WERI-Rb-1 (cell line): ENCODE measurements around the gene HEG1.

Experiments
- DNase-seq: peaks from one replicate; pipeline ENCODE4 v3.0.0-alpha.2; 2020
- H3K27ac ChIP-seq: fragments of 250-450 bp; sonication (Bioruptor Pico); 2 replicates; pipeline ENCODE4 v1.5.1; 2020; ENCODE audit warnings: mild to moderate bottlenecking, moderate library complexity
- H3K27me3 ChIP-seq: fragments of 250-450 bp; sonication (Bioruptor Pico); 2 replicates; pipeline ENCODE4 v1.5.1; 2021; ENCODE audit warnings: mild to moderate bottlenecking, low read depth, moderate library complexity; ENCODE audit not compliant: insufficient read depth, severe bottlenecking
- H3K36me3 ChIP-seq: fragments of 250-450 bp; sonication (Bioruptor Pico); 2 replicates; pipeline ENCODE4 v1.5.1; 2020; ENCODE audit warnings: mild to moderate bottlenecking, moderate library complexity
- H3K4me3 ChIP-seq: 2 replicates; pipeline ENCODE4 v1.5.1; 2011; ENCODE audit warnings: low read depth, mild to moderate bottlenecking, control low read depth, low read length
- H3K9me3 ChIP-seq: fragments of 250-450 bp; sonication (Bioruptor Pico); 2 replicates; pipeline ENCODE4 v1.5.1; 2021; ENCODE audit warnings: mild to moderate bottlenecking, moderate library complexity; ENCODE audit not compliant: severe bottlenecking
- CTCF ChIP-seq: IDR thresholded peaks from 2 replicates; pipeline ENCODE4 v1.5.1; 2011; ENCODE audit warnings: low read depth, mild to moderate bottlenecking, control low read depth, inconsistent platforms, low read length

The HEG1 gene

GRCh38 chr3:124997303-124998246 is 58.2 kb downstream of the HEG1 start:
- no peak for DNase-seq
- Histone ChIP-seq H3K4me3 (no peak overlapping the region), H3K27me3 (no peaks in the 10 kb centered on the region), H3K9me3 (no peaks in the 10 kb centered on the region), H3K27ac (peak overlapping the region; percentile 63), H3K36me3 (peaks cover 100% of the 10 kb centered on the region)
- TF ChIP-seq CTCF, result no peak

GRCh38 chr3:124995460-124995994 is 60.3 kb downstream of the HEG1 start:
- Histone ChIP-seq H3K9me3 (no peaks in the 10 kb centered on the region), H3K27ac (peak overlapping the region; percentile 4; the same call in 1 of the 2 replicates), H3K36me3 (peaks cover 100% of the 10 kb centered on the region), H3K27me3 (no peaks in the 10 kb centered on the region), H3K4me3 (no peak overlapping the region)
- peak; percentile 55 for DNase-seq
- TF ChIP-seq CTCF, result peak; percentile 66

- Histone ChIP-seq H3K9me3 (no peaks in the 10 kb centered on the region), H3K36me3 (peaks cover 100% of the 10 kb centered on the region), H3K27me3 (no peaks in the 10 kb centered on the region), H3K4me3 (no peak overlapping the region), H3K27ac (no peak overlapping the region)
- no peak for DNase-seq
- TF ChIP-seq CTCF, result no peak
Observed at GRCh38 chr3:124993466-124993865, 62.3 kb downstream of the HEG1 start.

- H3K9me3 ChIP-seq, result no peaks in the 10 kb centered on the region
Observed at GRCh38 chr3:124992041-124992440, 63.8 kb downstream of the HEG1 start.

GRCh38 chr3:124986192-124987143 is 69.3 kb downstream of the HEG1 start:
- Histone ChIP-seq H3K27me3 (no peaks in the 10 kb centered on the region), H3K9me3 (no peaks in the 10 kb centered on the region), H3K36me3 (peaks cover 87% of the 10 kb centered on the region), H3K27ac (no peak overlapping the region), H3K4me3 (no peak overlapping the region)
- DNase-seq, result no peak
- peak; percentile 46 for TF ChIP-seq CTCF

More at GRCh38 chr3:124992041-124992440, 63.8 kb downstream of the HEG1 start:
- H3K27ac ChIP-seq, result no peak overlapping the region
- no peak for TF ChIP-seq CTCF
- no peak for DNase-seq
- no peaks in the 10 kb centered on the region for H3K27me3 ChIP-seq
- peaks cover 94% of the 10 kb centered on the region for H3K36me3 ChIP-seq
- H3K4me3 ChIP-seq, result no peak overlapping the region
